Activated B cell treated with CpG ODN at 0.5 μM for 24 hours (primary cell): ENCODE results near the gene OASL. TPM values are rescaled to one million over a fixed set of nuclear protein-coding genes. Genes with fewer than 3 reads are reported as not detected.

Experiments
- ATAC-seq: fragments of 200-7000 bp; cut with Tn5 transposase; one replicate; pipeline ENCODE4 v1.10.0; 2021; ENCODE audit warnings: low read depth, mild to moderate bottlenecking, moderate library complexity
- CTCF ChIA-PET: fragments of 350-600 bp; sonication (Branson Sonifier 250); formaldehyde crosslinking; loops from one replicate; lab custom pipeline; 2021; ENCODE audit warnings: antibody characterized with exemption; lab: Charles Lee
- POLR2A ChIA-PET: fragments of 350-600 bp; sonication (Branson Sonifier 250); formaldehyde crosslinking; loops from one replicate; lab custom pipeline; 2021; ENCODE audit warnings: antibody characterized with exemption; lab: Charles Lee
- DNase-seq: peaks from one replicate; pipeline ENCODE4 v3.0.0; 2022
- H3K27ac Mint-ChIP-seq: one replicate; pipeline ENCODE4 v1.8.0; 2020; ENCODE audit warnings: mixed read lengths
- H3K27me3 Mint-ChIP-seq: one replicate; pipeline ENCODE4 v1.8.0; 2021; ENCODE audit warnings: mixed read lengths
- H3K36me3 Mint-ChIP-seq: one replicate; pipeline ENCODE4 v1.8.0; 2021; ENCODE audit warnings: low read depth, mixed read lengths
- H3K4me1 Mint-ChIP-seq: one replicate; pipeline ENCODE4 v1.8.0; 2021; ENCODE audit warnings: mixed read lengths
- H3K4me3 Mint-ChIP-seq: one replicate; pipeline ENCODE4 v1.8.0; 2020; ENCODE audit warnings: mild to moderate bottlenecking, mixed read lengths
- H3K9me3 Mint-ChIP-seq: one replicate; pipeline ENCODE4 v1.8.0; 2020; ENCODE audit warnings: mixed read lengths
- CTCF ChIP-seq: fragments of 200-600 bp; IDR thresholded peaks from one replicate; pipeline ENCODE4 v1.8.0; 2022; ENCODE audit warnings: antibody characterized with exemption, mild to moderate bottlenecking
- intact Hi-C: fragments of 100-400 bp; cut with micrococcal nuclease; formaldehyde crosslinking; loops from one replicate; pipeline ENCODE4 v1.15.1; 2024
- total RNA-seq: library from RNA; stranded (reverse); gene quantifications from 2 replicates; pipeline ENCODE4 v1.2.3, GENCODE V29; 2022

Gene OASL
- total RNA-seq, 1 donor from 2014 or later: 1.4 TPM

DNA sequence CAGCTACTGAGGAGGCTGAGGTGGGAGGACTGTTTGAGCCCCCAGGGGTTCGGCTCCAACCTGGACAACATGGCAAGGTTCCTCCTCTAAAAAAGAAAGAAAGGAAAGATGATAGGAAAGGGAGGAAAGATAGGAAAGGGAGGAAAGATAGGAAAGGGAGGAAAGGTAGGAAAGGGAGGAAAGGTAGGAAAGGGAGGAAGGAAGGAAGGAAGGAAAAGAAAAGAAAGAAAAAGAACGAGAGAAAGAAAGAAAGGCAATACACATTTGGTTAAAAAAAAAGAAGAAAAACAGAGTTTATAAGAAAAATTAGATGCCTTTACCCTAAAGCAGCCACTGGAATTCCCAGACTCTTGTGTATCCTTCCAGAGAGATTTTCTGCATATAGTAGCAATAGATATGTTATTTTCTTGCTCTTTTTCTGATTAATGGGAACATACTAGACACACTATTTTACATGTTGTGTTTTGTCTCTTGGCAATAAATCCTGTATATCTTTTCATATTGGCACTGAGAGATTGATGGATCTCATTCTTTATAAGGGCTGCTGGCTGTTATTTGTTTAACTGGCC, 48.5 kb downstream of the OASL start:
- H3K4me1 Mint-ChIP-seq: no peaks in the 10 kb centered on the region
- DNase-seq: no peak
- H3K4me3 Mint-ChIP-seq: no peak overlapping the region
- ATAC-seq: no peak
- intact Hi-C loops: no loop called here
- H3K36me3 Mint-ChIP-seq: no peaks in the 10 kb centered on the region
- peaks cover 8% of the 10 kb centered on the region for H3K27me3 Mint-ChIP-seq
- no peak overlapping the region for H3K27ac Mint-ChIP-seq
- no peak for TF ChIP-seq CTCF
- POLR2A ChIA-PET: interaction anchor here (0.6 kb wide), 1 partner anchor 135 kb away, joined by 3 read pairs; no protein-coding TSS in a partner anchor
- CTCF ChIA-PET: no interaction called here
- no peaks in the 10 kb centered on the region for H3K9me3 Mint-ChIP-seq

DNA sequence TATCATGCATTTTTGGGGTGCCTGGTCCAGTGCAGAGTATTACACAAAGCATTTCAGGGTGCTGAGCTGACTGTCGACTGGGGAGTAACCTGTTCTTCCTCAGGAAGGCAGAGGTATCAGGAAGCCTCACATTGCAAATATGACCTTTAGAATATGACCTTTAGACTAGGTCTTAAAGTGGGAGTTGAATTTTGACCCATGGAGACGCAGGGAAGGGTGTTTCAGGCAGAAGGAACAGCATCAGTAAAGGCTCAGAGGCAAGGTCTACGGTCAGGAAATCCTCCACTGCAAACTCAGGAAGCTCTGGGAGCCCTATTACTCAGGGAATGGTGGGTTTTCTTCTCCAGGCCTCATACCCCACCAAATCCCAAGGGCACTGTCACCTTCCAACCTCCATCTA, 49.4 kb downstream of the OASL start:
- TF ChIP-seq CTCF: no peak
- ChIA-PET POLR2A (no interaction called here), CTCF (no interaction called here)
- ATAC-seq: no peak
- intact Hi-C loops: no loop called here
- Mint-ChIP-seq H3K4me3 (no peak overlapping the region), H3K36me3 (no peaks in the 10 kb centered on the region), H3K27ac (no peak overlapping the region), H3K9me3 (no peaks in the 10 kb centered on the region), H3K27me3 (peaks cover 2% of the 10 kb centered on the region), H3K4me1 (no peaks in the 10 kb centered on the region)
- DNase-seq: no peak

DNA sequence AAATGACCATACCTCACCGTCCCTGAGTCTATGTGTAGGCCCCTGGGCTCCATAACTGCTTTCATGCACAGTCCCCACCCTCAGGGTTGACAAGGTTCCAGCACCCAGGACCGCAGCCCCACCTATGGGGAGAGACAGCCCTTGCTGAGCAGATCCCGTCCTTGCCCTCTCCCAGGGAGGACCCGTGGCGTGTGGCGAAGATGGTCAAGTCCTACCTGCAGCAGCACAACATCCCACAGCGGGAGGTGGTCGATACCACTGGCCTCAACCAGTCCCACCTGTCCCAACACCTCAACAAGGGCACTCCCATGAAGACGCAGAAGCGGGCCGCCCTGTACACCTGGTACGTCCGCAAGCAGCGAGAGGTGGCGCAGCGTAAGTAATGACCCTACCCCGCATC, 50.4 kb downstream of the OASL start:
- Mint-ChIP-seq H3K27me3 (peaks cover 2% of the 10 kb centered on the region), H3K36me3 (no peaks in the 10 kb centered on the region), H3K4me3 (no peak overlapping the region), H3K27ac (no peak overlapping the region), H3K4me1 (no peaks in the 10 kb centered on the region), H3K9me3 (no peaks in the 10 kb centered on the region)
- intact Hi-C loops: no loop called here
- DNase-seq (no peak), ATAC-seq (no peak)
- TF ChIP-seq CTCF: no peak
- ChIA-PET CTCF (no interaction called here), POLR2A (no interaction called here)

GRCh38 chr12:120988234-120988633, 50.8 kb downstream of the OASL start:
- no peak overlapping the region for H3K27ac Mint-ChIP-seq
- ChIA-PET CTCF (no interaction called here), POLR2A (no interaction called here)
- no peak for DNase-seq
- no peaks in the 10 kb centered on the region for H3K9me3 Mint-ChIP-seq
- H3K36me3 Mint-ChIP-seq: no peaks in the 10 kb centered on the region
- no peak for ATAC-seq
- peaks cover 2% of the 10 kb centered on the region for H3K27me3 Mint-ChIP-seq
- intact Hi-C loops: no loop called here
- no peak overlapping the region for H3K4me3 Mint-ChIP-seq
- H3K4me1 Mint-ChIP-seq: no peaks in the 10 kb centered on the region
- TF ChIP-seq CTCF: no peak

GRCh38 chr12:120984351-120984898, 54.6 kb downstream of the OASL start:
- CTCF ChIA-PET: interaction anchor here (0.6 kb wide), 1 partner anchor 344 kb away, joined by 3 read pairs; no protein-coding TSS in a partner anchor
- no peak overlapping the region for H3K4me3 Mint-ChIP-seq
- H3K27me3 Mint-ChIP-seq: no peaks in the 10 kb centered on the region
- no peak overlapping the region for H3K27ac Mint-ChIP-seq
- H3K36me3 Mint-ChIP-seq: no peaks in the 10 kb centered on the region
- no peak for TF ChIP-seq CTCF
- intact Hi-C loops: no loop called here
- no peaks in the 10 kb centered on the region for H3K9me3 Mint-ChIP-seq
- POLR2A ChIA-PET: no interaction called here
- ATAC-seq (no peak), DNase-seq (no peak)
- no peaks in the 10 kb centered on the region for H3K4me1 Mint-ChIP-seq
